Suprapubic skin (tissue), 4 donors: Measurements from ENCODE around the gene EPHA4.

ENCODE experiments used
- CTCF ChIP-seq, 2 donors: fragments of 200-600 bp in 1 of 2; fragments of 450-650 bp in 1 of 2; sonication (generic) in 1 of 2; IDR thresholded peaks; one replicate each; pipeline ENCODE4 v1.5.1; 2016 to 2019; ENCODE audit warnings: antibody characterized with exemption in 2 of 2, mild to moderate bottlenecking in 1 of 2, moderate library complexity in 1 of 2
- POLR2A ChIP-seq, 2 donors: fragments of 450-650 bp; IDR thresholded peaks; one replicate each; pipeline ENCODE4 v1.6.1; 2017; ENCODE audit warnings: antibody characterized with exemption in 2 of 2, mild to moderate bottlenecking in 2 of 2, moderate library complexity in 2 of 2
- POLR2AphosphoS5 ChIP-seq, 3 donors: sonication (generic); formaldehyde crosslinking; IDR thresholded peaks; one replicate each; pipeline ENCODE4 v1.6.1; 2017; ENCODE audit warnings: antibody characterized with exemption in 3 of 3

DNA sequence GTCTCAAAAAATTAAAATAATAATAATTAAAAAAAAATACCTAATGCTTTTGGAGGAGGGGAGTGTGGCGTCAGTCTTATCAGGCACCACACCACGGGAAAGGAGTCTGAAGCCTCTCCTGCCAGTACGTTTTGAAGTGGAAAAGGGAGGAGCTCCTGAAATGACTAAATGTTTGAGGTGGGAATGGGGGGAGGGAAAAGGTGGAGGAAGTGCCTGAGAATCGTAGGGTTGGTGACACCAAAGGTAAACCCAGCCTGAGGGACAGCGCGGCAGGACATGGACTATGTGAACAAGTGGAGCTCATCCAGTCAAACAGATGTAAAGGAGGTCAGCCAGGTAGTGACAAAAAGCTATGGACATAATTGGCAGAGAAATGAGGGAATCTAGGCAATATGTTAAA lies 42.2 kb upstream of the EPHA4 start:
- no peak for TF ChIP-seq CTCF (IDR thresholded peaks at IDR 0.05)
- no peak for TF ChIP-seq POLR2A (IDR thresholded peaks at IDR 0.05)
- no peak for TF ChIP-seq POLR2AphosphoS5 (IDR thresholded peaks at IDR 0.05)
